Common myeloid progenitor, CD34-positive (primary cell): ENCODE results near the gene TNFRSF8.
A peak's percentile ranks its signal among the peaks of the same experiment; 100 is the strongest.
"Not testable (repeated sequence)": the region's sequence is repeated elsewhere in the genome, so short reads cannot be mapped to it uniquely, and the experiment has no call there.

ENCODE experiments used
- CTCF ChIA-PET: fragments of 350-600 bp; sonication (Branson Sonifier 250); formaldehyde crosslinking; loops from one replicate; lab custom pipeline; 2021; ENCODE audit warnings: antibody characterized with exemption; lab: Charles Lee
- POLR2A ChIA-PET: fragments of 350-600 bp; sonication (Branson Sonifier 250); formaldehyde crosslinking; loops from one replicate; lab custom pipeline; 2021; ENCODE audit warnings: antibody characterized with exemption; lab: Charles Lee
- DNase-seq, 3 donors: peaks; one replicate each; pipeline versions ENCODE4 v3.0.0 to v3.0.0-alpha.2; 2013
- H3K27ac ChIP-seq, 2 experiments: 1 replicate in 1 of 2; 2 replicates in 1 of 2; pipeline ENCODE4 v1.7.0; 2013; ENCODE audit warnings: inconsistent platforms in 2 of 2, low read length in 2 of 2, mild to moderate bottlenecking in 2 of 2, low read depth in 1 of 2, moderate library complexity in 1 of 2; ENCODE audit not compliant: severe bottlenecking in 2 of 2, insufficient read depth in 1 of 2, poor library complexity in 1 of 2
- H3K27me3 ChIP-seq, 5 experiments: replicated peaks in 2 of 5; 1 replicate in 3 of 5; 2 replicates in 2 of 5; pipeline versions ENCODE4 v1.6.1 to v1.7.0; 2013; ENCODE audit warnings: low read length in 4 of 5, mild to moderate bottlenecking in 2 of 5, moderate library complexity in 2 of 5, inconsistent platforms in 1 of 5; ENCODE audit not compliant: insufficient read depth in 5 of 5, control insufficient read depth in 4 of 5
- H3K36me3 ChIP-seq, 4 experiments: 1 replicate in 2 of 4; 2 replicates in 2 of 4; pipeline versions ENCODE4 v1.6.1 to v1.7.0; 2013; ENCODE audit warnings: low read length in 3 of 4, control low read depth in 1 of 4, mild to moderate bottlenecking in 1 of 4; ENCODE audit not compliant: control insufficient read depth in 4 of 4, insufficient read depth in 4 of 4
- H3K4me1 ChIP-seq, 4 experiments: 1 replicate in 3 of 4; 2 replicates in 1 of 4; pipeline versions ENCODE4 v1.6.1 to v1.7.1; 2013; ENCODE audit warnings: low read length in 3 of 4, mild to moderate bottlenecking in 3 of 4, control low read depth in 1 of 4, inconsistent platforms in 1 of 4, moderate library complexity in 1 of 4; ENCODE audit not compliant: control insufficient read depth in 4 of 4, insufficient read depth in 4 of 4; ENCODE audit errors: control extremely low read depth in 1 of 4
- H3K4me3 ChIP-seq, 7 experiments: 1 replicate in 4 of 7; 2 replicates in 3 of 7; pipeline versions ENCODE4 v1.5.1 to v1.7.0; 2013; ENCODE audit warnings: mild to moderate bottlenecking in 7 of 7, low read length in 6 of 7, moderate library complexity in 6 of 7, inconsistent platforms in 2 of 7, low read depth in 2 of 7, control low read depth in 1 of 7; ENCODE audit not compliant: insufficient read depth in 4 of 7, control insufficient read depth in 1 of 7; ENCODE audit errors: extremely low read depth in 1 of 7
- H3K9me3 ChIP-seq, 5 experiments: 1 replicate in 4 of 5; 2 replicates in 1 of 5; pipeline versions ENCODE4 v1.6.1 to v1.7.1; 2013; ENCODE audit warnings: low read length in 4 of 5, mild to moderate bottlenecking in 2 of 5, inconsistent platforms in 1 of 5, low read depth in 1 of 5, moderate library complexity in 1 of 5; ENCODE audit not compliant: control insufficient read depth in 4 of 5, insufficient read depth in 2 of 5; ENCODE audit errors: control extremely low read depth in 1 of 5
- WGBS: methylation state at CpG from one replicate; pipeline ENCODE4 v1.1.5; 2013; ENCODE audit not compliant: insufficient coverage; 5-methylcytosine and 5-hydroxymethylcytosine counted together

Gene TNFRSF8

DNA sequence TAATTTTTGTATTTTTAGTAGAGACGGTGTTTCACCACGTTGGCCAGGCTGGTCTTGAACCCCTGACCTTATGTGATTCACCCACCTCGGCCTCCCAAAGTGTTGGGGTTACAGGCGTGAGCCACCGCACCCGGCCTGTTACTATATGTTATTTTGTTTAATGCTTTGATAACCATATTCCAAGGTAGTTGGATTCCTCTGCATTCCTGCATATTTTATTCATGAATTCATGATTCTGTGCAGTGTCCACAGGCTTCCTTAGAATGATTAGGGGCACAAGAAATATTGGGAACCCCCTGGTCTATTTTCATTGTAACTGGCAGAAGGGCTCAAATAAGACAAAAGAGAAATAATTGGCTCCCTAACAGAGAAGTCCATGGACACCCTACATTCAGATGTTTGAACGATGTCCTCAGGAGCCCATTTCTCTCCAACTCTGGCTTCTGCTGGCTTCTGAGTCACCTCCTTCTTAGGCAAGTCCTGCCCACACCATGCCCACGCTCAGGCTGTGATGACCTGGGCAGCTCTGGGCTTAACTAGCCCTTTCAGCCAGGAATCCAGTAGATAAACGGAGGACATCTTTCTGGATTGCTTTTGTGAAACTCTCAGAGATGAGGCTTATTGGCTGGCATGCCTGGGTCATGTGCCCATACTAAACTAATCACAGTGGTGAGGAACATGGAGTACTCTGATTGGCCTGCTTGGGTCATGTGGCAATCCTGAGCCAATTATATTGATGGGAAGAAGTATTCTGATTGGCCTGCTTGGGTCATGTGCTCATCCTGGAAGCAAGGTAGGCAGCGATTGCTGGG is 32.6 kb downstream of the TNFRSF8 start:
- CTCF ChIA-PET = no interaction called here

GRCh38 chr1:12096615-12097014 is 33.5 kb downstream of the TNFRSF8 start:
- H3K4me1 ChIP-seq = no peaks in the 10 kb centered on the region
- no peaks in the 10 kb centered on the region for H3K9me3 ChIP-seq
- POLR2A ChIA-PET = no interaction called here
- H3K36me3 ChIP-seq = no peaks in the 10 kb centered on the region
- no peak overlapping the region for H3K27ac ChIP-seq
- no peak for DNase-seq
- no peaks in the 10 kb centered on the region for H3K27me3 ChIP-seq
- CTCF ChIA-PET = interaction anchor here (1.4 to 1.5 kb wide), 2 partner anchors 8 to 10 kb away, joined by 3 to 4 read pairs; no protein-coding TSS in a partner anchor
- 100% methylated on average over 3 of the region's 5 CpGs for WGBS
- H3K4me3 ChIP-seq = no peak overlapping the region

More for the DNA sequence above, 32.6 kb downstream of the TNFRSF8 start:
- WGBS = 98% methylated on average over 7 of the region's 10 CpGs
- peak in 1 of 3 donors; percentile 10 for DNase-seq
- no peaks in the 10 kb centered on the region for H3K4me1 ChIP-seq
- H3K27me3 ChIP-seq = no peaks in the 10 kb centered on the region
- H3K9me3 ChIP-seq = no peaks in the 10 kb centered on the region
- POLR2A ChIA-PET = no interaction called here
- no peak overlapping the region for H3K27ac ChIP-seq
- H3K36me3 ChIP-seq = no peaks in the 10 kb centered on the region
- H3K4me3 ChIP-seq = no peak overlapping the region

DNA sequence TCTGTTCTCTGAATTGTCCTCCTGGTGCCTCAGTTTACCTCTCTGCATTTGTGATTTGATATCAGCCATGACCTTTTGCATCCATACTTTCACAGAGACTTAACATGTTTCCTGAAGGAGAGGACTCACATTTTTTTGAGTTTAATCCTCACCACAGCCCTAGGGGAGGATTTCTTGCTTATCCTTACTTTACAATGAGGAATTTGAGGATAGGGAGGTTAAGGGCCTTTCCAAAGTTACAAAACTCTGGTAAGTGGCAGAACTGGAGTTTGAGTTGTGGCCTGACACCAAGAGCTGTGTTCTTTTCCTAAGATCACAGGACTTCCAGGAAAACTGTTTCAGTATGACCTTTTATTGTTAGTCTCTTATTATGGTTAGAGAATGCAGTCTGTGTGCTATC is 34.2 kb downstream of the TNFRSF8 start:
- no peaks in the 10 kb centered on the region for H3K27me3 ChIP-seq
- CTCF ChIA-PET = interaction anchor here (1.4 to 1.5 kb wide), 2 partner anchors 9 kb away, joined by 3 to 4 read pairs; no protein-coding TSS in a partner anchor
- no peak overlapping the region for H3K4me3 ChIP-seq
- H3K36me3 ChIP-seq = no peaks in the 10 kb centered on the region
- POLR2A ChIA-PET = no interaction called here
- no peaks in the 10 kb centered on the region for H3K9me3 ChIP-seq
- DNase-seq = no peak
- no peaks in the 10 kb centered on the region for H3K4me1 ChIP-seq
- no peak overlapping the region for H3K27ac ChIP-seq

DNA sequence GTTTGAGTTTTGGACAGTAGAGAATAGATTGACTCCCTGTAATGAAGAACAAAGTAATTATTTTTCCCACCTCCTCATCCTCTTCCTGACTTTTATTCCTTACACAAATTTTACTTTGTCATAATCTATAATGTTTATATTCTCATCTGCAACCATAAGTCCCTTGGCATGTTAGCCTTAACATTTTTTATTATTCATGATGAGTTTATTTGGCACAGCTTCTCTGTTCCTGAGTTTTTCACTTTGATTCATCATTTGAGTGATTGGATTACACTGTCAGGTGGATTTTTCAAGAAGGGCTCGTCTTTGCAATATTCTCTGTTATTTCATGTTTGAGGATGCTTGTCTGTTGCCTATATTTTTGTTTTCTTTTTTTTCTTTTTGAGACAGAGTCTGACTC is 35.7 kb downstream of the TNFRSF8 start:
- H3K27me3 ChIP-seq = no peaks in the 10 kb centered on the region
- no peaks in the 10 kb centered on the region for H3K4me1 ChIP-seq
- no peaks in the 10 kb centered on the region for H3K9me3 ChIP-seq
- H3K36me3 ChIP-seq = no peaks in the 10 kb centered on the region
- CTCF ChIA-PET = no interaction called here
- DNase-seq = no peak
- WGBS = no CpG with 5 or more reads among the region's 1 CpG
- no peak overlapping the region for H3K4me3 ChIP-seq
- POLR2A ChIA-PET = no interaction called here
- H3K27ac ChIP-seq = no peak overlapping the region

DNA sequence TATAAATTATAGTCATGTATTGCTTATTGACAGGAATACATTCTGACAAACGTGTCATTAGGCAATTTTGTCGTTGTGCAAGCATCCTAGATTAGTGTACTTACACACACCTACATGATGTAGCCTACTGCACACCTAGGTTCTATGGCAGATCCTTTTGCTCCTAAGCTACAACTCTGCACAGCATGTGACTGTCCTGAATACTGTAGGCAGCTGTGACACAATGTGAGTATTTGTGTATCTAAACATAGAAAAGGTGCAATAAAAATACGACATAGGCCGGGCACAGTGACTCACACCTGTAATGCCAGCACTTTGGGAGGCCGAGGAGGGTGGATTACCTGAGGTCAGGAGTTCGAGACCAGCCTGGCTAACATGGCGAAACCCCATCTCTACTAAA is 36.5 kb downstream of the TNFRSF8 start:
- Histone ChIP-seq H3K4me3 (no peak overlapping the region), H3K27ac (no peak overlapping the region), H3K9me3 (no peaks in the 10 kb centered on the region), H3K4me1 (no peaks in the 10 kb centered on the region), H3K27me3 (no peaks in the 10 kb centered on the region), H3K36me3 (no peaks in the 10 kb centered on the region)
- POLR2A ChIA-PET = no interaction called here
- CTCF ChIA-PET = interaction anchor here (1.5 kb wide), 1 partner anchor 11 kb away, joined by 3 read pairs; no protein-coding TSS in a partner anchor
- WGBS = 94% methylated on average over 3 of the region's 7 CpGs
- no peak for DNase-seq

DNA sequence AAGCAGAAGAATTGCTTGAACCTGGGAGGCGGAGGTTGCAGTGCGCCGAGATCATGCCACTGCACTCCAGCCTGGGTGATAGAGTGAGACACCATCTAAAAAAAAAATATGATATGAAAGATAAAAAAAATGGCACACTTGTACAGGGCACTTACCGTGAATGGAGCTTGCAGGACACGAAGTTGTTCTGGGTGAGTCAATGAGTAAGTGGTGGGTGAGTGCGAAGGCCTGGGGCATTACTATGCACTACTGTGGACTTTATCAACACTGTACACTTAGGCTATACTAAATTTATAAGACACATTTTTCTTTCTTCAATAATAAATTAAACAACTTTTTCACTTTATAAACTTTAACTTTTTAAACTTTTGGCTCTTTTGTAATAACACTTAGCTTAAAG is 37.0 kb downstream of the TNFRSF8 start:
- Histone ChIP-seq H3K9me3 (no peaks in the 10 kb centered on the region), H3K36me3 (peaks cover 0 to 2% (median 0%) of the 10 kb centered on the region in 4 experiments), H3K4me3 (no peak overlapping the region), H3K27ac (no peak overlapping the region), H3K27me3 (no peaks in the 10 kb centered on the region), H3K4me1 (no peaks in the 10 kb centered on the region)
- ChIA-PET CTCF (interaction anchor here (1.0 to 1.5 kb wide), 2 partner anchors 12 to 19 kb away, joined by 3 to 4 read pairs; no protein-coding TSS in a partner anchor), POLR2A (no interaction called here)
- 100% methylated on average over 3 of the region's 6 CpGs for WGBS
- DNase-seq = no peak

GRCh38 chr1:12101120-12101519 is 38.0 kb downstream of the TNFRSF8 start:
- H3K4me1 ChIP-seq, POLR2A ChIA-PET, H3K27ac ChIP-seq, H3K9me3 ChIP-seq, H3K36me3 ChIP-seq, H3K4me3 ChIP-seq, H3K27me3 ChIP-seq, DNase-seq: not testable (repeated sequence)
- no CpG with 5 or more reads among the region's 3 CpGs for WGBS
- CTCF ChIA-PET = interaction anchor here (1.1 to 1.5 kb wide), 2 partner anchors 22 to 143 kb away, joined by 3 read pairs; no protein-coding TSS in a partner anchor
